GM21786 (cell line): ENCODE data around the gene RPL31.
"Not testable (repeated sequence)": the region's sequence is repeated elsewhere in the genome, so short reads cannot be mapped to it uniquely, and the experiment has no call there.

Experiments
- ATAC-seq: cut with Tn5 transposase; IDR thresholded peaks from one replicate; pipeline ENCODE4 v1.9.1; 2021; ENCODE audit not compliant: unreplicated experiment

RPL31 gene

GRCh38 chr2:101025561-101025960, 23.5 kb downstream of the RPL31 start:
- no peak for ATAC-seq

GRCh38 chr2:101026253-101026701, 24.2 kb downstream of the RPL31 start:
- ATAC-seq: no peak

- ATAC-seq: no peak
These were observed 24.9 kb downstream of the RPL31 start for GRCh38 chr2:101026923-101027469.

- ATAC-seq: no peak
These were observed 25.8 kb downstream of the RPL31 start for GRCh38 chr2:101027852-101028251.

GRCh38 chr2:101030866-101031554, 28.9 kb downstream of the RPL31 start:
- no peak for ATAC-seq

GRCh38 chr2:101032084-101032776, 30.1 kb downstream of the RPL31 start:
- no peak for ATAC-seq

GRCh38 chr2:101036562-101036961, 34.5 kb downstream of the RPL31 start:
- no peak for ATAC-seq

GRCh38 chr2:101037161-101037755, 35.2 kb downstream of the RPL31 start:
- ATAC-seq: no peak

- no peak for ATAC-seq
These were observed 36.6 kb downstream of the RPL31 start for GRCh38 chr2:101038455-101039255.

GRCh38 chr2:101040072-101040471, 38.0 kb downstream of the RPL31 start:
- ATAC-seq: no peak

- no peak for ATAC-seq
These were observed 38.7 kb downstream of the RPL31 start for GRCh38 chr2:101040761-101041160.

GRCh38 chr2:101041413-101041812, 39.3 kb downstream of the RPL31 start:
- no peak for ATAC-seq

- ATAC-seq: no peak
These were observed 43.2 kb downstream of the RPL31 start for GRCh38 chr2:101045330-101045729.

GRCh38 chr2:101047075-101047766, 45.1 kb downstream of the RPL31 start:
- no peak for ATAC-seq

- ATAC-seq: no peak
These were observed 45.7 kb downstream of the RPL31 start for GRCh38 chr2:101047774-101048173.

GRCh38 chr2:101048756-101049155, 46.7 kb downstream of the RPL31 start:
- no peak for ATAC-seq

GRCh38 chr2:101050886-101051285, 48.8 kb downstream of the RPL31 start:
- ATAC-seq: not testable (repeated sequence)

GRCh38 chr2:101052147-101052546, 50.1 kb downstream of the RPL31 start:
- ATAC-seq: no peak

- ATAC-seq: no peak
These were observed 51.0 kb downstream of the RPL31 start for GRCh38 chr2:101053117-101053516.
